Measurements from ENCODE around the gene TNFRSF19.

DNA sequence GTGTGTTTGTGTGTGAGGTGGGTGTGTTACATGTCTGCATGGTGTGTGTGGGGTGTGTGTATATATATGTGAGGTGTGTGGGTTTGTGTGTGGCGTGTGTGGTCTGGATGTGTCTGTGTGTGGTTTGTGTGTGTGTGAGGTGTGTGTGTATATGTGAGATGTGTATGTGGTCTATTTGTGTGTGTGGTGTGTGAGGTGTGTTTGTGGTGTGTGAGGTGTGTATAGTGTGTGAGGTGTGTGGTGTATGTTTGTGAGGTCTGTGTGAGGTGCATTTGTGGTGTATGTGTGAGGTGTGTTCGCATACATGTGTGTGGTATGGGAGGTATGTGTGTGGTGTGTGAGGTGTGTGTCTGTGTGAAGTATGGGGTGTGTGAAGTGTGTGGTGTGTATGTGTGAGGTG, 12.5 kb upstream of the TNFRSF19 start:
- TF ChIP-seq CTCF (IDR thresholded peaks at IDR 0.05), result no peak
- TF ChIP-seq POLR2A (IDR thresholded peaks at IDR 0.05), result no peak

Data from body of pancreas (tissue), 4 donors.